ENCODE measurements around the gene ACADVL.

- TF ChIP-seq POLR2A (IDR thresholded peaks at IDR 0.05): no peak
- TF ChIP-seq CTCF (IDR thresholded peaks at IDR 0.05): no peak
Observed at GRCh38 chr17:7246779-7247178, 27.0 kb downstream of the ACADVL start.
